Measurements from ENCODE around the gene SEC24D. TPM values are rescaled to one million over a fixed set of nuclear protein-coding genes. Genes with fewer than 3 reads are reported as not detected.
"Not testable (repeated sequence)": the region's sequence is repeated elsewhere in the genome, so short reads cannot be mapped to it uniquely, and the experiment has no call there.

The SEC24D gene, protein sequence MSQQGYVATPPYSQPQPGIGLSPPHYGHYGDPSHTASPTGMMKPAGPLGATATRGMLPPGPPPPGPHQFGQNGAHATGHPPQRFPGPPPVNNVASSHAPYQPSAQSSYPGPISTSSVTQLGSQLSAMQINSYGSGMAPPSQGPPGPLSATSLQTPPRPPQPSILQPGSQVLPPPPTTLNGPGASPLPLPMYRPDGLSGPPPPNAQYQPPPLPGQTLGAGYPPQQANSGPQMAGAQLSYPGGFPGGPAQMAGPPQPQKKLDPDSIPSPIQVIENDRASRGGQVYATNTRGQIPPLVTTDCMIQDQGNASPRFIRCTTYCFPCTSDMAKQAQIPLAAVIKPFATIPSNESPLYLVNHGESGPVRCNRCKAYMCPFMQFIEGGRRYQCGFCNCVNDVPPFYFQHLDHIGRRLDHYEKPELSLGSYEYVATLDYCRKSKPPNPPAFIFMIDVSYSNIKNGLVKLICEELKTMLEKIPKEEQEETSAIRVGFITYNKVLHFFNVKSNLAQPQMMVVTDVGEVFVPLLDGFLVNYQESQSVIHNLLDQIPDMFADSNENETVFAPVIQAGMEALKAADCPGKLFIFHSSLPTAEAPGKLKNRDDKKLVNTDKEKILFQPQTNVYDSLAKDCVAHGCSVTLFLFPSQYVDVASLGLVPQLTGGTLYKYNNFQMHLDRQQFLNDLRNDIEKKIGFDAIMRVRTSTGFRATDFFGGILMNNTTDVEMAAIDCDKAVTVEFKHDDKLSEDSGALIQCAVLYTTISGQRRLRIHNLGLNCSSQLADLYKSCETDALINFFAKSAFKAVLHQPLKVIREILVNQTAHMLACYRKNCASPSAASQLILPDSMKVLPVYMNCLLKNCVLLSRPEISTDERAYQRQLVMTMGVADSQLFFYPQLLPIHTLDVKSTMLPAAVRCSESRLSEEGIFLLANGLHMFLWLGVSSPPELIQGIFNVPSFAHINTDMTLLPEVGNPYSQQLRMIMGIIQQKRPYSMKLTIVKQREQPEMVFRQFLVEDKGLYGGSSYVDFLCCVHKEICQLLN
- total RNA-seq, result 10 to 100 TPM; 22.7 to 24.3 TPM
- 23.8 TPM for polyA plus RNA-seq

DNA sequence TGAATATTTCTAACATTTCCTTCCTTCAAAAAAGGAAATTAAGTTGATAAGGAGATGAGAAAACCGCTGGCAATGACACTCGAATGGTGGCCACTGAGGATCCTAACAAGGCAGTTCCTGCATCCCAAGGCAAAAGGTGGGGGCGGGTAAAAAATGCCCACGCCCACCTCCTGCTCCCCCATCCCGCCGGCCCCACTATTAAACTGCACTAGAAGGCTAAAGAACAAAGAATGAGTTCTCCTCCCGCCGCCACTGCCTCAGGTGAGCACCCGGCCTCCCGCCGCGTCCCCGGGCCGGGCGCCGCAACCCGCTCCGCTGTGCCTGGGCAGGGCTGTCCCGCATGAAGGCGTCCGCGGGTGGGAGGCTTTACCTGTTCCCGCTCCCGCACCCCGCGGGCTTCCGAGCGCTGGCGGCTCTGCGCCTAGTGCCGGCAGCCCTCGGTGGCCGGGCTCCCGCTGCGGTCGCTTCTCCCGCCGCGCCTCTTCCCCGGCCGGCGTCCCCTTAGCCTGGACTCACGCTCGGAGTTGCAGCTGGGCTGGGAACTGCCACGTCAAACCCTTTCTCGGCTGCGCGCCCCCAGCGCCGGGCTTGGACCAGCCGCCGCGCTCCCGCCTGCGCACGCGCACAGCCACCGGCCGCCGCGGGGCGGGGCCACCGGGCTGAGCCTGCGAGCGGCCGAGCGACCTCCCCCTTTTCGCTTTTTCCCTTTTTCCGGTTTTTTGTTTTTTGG lies at the start of gene SEC24D:
TSS of gene SEC24D (minus strand) at position 556 of the 730 bp plus-strand sequence. CDS start 2,430 bp downstream, outside the sequence.
- peaks cover 0 to 26% (median 15%) of the 10 kb centered on the region in 3 donors for H3K36me3 Mint-ChIP-seq
- H3K27ac ChIP-seq (ENCODE audit: low read depth, low read length), result peak within 1 kb of the TSS; percentile 88
- POLR2A ChIA-PET, result no interaction called here
- DNase-seq, result peak; percentile 81 to 88 (median 83)
- H3K4me1 ChIP-seq (ENCODE audit: insufficient read depth, low read length), result peaks cover 8% of the 10 kb centered on the region
- peak within 1 kb of the TSS; percentile 96 for H3K4me3 ChIP-seq (ENCODE audit: low read length)
- no peaks in the 10 kb centered on the region for H3K36me3 ChIP-seq (ENCODE audit: insufficient read depth, low read length)
- no peaks in the 10 kb centered on the region for H3K27me3 ChIP-seq (ENCODE audit: insufficient read depth, low read length, poor library complexity, severe bottlenecking)
- peak within 1 kb of the TSS; percentile 88 to 100 (median 98) for H3K4me3 Mint-ChIP-seq
- H3K9me3 Mint-ChIP-seq, result no peaks in the 10 kb centered on the region
- no peaks in the 10 kb centered on the region for H3K27me3 Mint-ChIP-seq
- H3K9me3 ChIP-seq (ENCODE audit: low read length), result no peaks in the 10 kb centered on the region
- peak within 1 kb of the TSS; percentile 78 to 100 (median 99) for H3K27ac Mint-ChIP-seq
- CTCF ChIA-PET, result interaction anchor here (1.3 kb wide), 1 partner anchor 29 kb away, joined by 6 read pairs; no protein-coding TSS in a partner anchor
- peaks cover 32 to 45% (median 38%) of the 10 kb centered on the region in 3 donors for H3K4me1 Mint-ChIP-seq

DNA sequence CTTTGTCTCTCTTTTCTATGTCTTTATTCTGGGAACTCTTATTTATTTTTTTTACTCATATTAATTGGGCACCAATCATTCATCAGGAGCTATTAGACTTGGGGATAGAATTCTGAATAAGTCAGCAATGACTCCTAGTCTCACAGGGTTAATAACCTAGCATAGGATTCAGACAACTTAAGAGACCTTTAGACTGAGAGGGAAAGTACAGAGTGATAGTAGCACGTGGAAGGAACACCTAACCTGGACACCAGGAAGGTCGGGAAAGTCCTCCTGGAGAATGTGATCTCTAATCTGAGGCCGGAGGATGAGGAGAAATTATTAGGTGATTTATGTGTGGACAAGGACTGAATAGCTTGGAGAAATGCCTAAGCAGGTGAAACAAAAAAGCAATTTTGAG lies 48.8 kb upstream of the SEC24D start:
- H3K27ac ChIP-seq (ENCODE audit: low read depth, low read length), result no peak overlapping the region
- Mint-ChIP-seq H3K4me1 (peaks cover 9 to 15% (median 13%) of the 10 kb centered on the region in 3 donors), H3K27ac (no peak overlapping the region), H3K27me3 (peaks cover 23 to 42% of the 10 kb centered on the region in 2 donors), H3K4me3 (no peak overlapping the region), H3K9me3 (no peaks in the 10 kb centered on the region), H3K36me3 (no peaks in the 10 kb centered on the region)
- peaks cover 13% of the 10 kb centered on the region for H3K27me3 ChIP-seq (ENCODE audit: insufficient read depth, low read length, poor library complexity, severe bottlenecking)
- H3K9me3 ChIP-seq (ENCODE audit: low read length), result no peaks in the 10 kb centered on the region
- ChIA-PET POLR2A (no interaction called here), CTCF (no interaction called here)
- no peak for DNase-seq
- no peaks in the 10 kb centered on the region for H3K36me3 ChIP-seq (ENCODE audit: insufficient read depth, low read length)
- H3K4me3 ChIP-seq (ENCODE audit: low read length), result no peak overlapping the region
- H3K4me1 ChIP-seq (ENCODE audit: insufficient read depth, low read length), result peaks cover 7% of the 10 kb centered on the region

DNA sequence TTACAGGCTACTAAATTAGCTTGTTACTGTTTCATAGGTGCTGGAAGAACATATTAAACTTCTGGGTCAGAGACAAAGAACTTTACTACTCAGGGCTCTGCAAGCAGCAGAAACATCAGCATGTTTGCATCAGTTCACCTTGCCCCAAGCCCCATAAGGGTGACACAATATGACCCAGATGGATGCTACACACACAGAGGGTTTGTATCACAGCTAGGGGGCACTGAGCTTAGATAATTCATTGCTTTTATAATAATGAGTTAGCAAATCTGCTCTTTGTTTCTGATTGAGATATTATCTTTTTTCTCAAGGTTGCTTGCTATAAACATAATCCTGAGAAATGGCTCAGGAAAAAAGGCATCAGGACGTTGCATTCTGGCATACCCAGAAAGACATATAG lies 47.9 kb upstream of the SEC24D start:
- no peak for DNase-seq
- Mint-ChIP-seq H3K4me3 (no peak overlapping the region), H3K27me3 (peaks cover 17 to 36% of the 10 kb centered on the region in 2 donors), H3K36me3 (peaks cover 0 to 3% (median 0%) of the 10 kb centered on the region in 3 donors), H3K4me1 (peaks cover 4 to 10% (median 8%) of the 10 kb centered on the region in 3 donors), H3K9me3 (peaks cover 0 to 3% (median 0%) of the 10 kb centered on the region in 5 donors), H3K27ac (peak overlapping the region in 1 of 8 donors; percentile 15)
- Histone ChIP-seq H3K4me3 (ENCODE audit: low read length) (no peak overlapping the region), H3K36me3 (ENCODE audit: insufficient read depth, low read length) (no peaks in the 10 kb centered on the region), H3K4me1 (ENCODE audit: insufficient read depth, low read length) (peaks cover 4% of the 10 kb centered on the region), H3K9me3 (ENCODE audit: low read length) (no peaks in the 10 kb centered on the region), H3K27ac (ENCODE audit: low read depth, low read length) (no peak overlapping the region), H3K27me3 (ENCODE audit: insufficient read depth, low read length, poor library complexity, severe bottlenecking) (peaks cover 6% of the 10 kb centered on the region)
- ChIA-PET CTCF (no interaction called here), POLR2A (no interaction called here)

DNA sequence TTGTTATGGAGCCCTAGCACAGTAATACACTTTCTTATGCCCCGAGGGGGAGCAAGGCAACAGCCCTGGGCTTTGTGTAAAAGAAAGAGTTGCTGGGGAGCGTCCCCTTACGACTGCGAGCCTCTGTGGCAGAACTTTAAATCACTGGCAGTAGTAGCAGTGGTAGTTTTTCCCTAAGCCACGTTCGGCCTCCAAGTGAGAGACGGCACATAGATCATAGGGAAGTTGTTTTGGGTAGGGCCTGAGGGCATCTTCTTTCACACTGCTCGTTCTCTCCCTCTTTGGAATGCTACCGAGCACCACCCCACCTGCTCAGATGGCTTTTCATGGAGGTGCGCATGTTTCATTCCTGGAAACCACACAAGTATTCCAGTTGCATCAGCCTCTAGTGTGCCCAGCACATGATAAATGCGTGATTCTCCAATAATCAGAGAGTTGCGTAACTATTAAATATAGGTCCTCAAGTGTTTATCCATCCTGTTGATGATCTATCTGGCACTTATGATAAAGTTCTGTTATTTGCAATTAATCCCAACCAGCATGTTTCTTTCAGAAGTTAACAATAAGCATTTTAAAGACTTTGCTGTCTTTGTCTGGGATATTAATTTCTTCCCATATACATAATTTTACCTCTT lies 45.7 kb upstream of the SEC24D start:
- Mint-ChIP-seq H3K9me3 (peaks cover 0 to 14% (median 0%) of the 10 kb centered on the region in 5 donors), H3K4me3 (no peak overlapping the region), H3K4me1 (no peaks in the 10 kb centered on the region), H3K27me3 (peaks cover 7 to 17% of the 10 kb centered on the region in 2 donors), H3K36me3 (peaks cover 0 to 12% (median 0%) of the 10 kb centered on the region in 3 donors), H3K27ac (no peak overlapping the region)
- no peaks in the 10 kb centered on the region for H3K9me3 ChIP-seq (ENCODE audit: low read length)
- H3K4me1 ChIP-seq (ENCODE audit: insufficient read depth, low read length), result no peaks in the 10 kb centered on the region
- POLR2A ChIA-PET, result no interaction called here
- CTCF ChIA-PET, result no interaction called here
- no peaks in the 10 kb centered on the region for H3K27me3 ChIP-seq (ENCODE audit: insufficient read depth, low read length, poor library complexity, severe bottlenecking)
- H3K4me3 ChIP-seq (ENCODE audit: low read length), result no peak overlapping the region
- no peak for DNase-seq
- H3K27ac ChIP-seq (ENCODE audit: low read depth, low read length), result no peak overlapping the region
- H3K36me3 ChIP-seq (ENCODE audit: insufficient read depth, low read length), result no peaks in the 10 kb centered on the region

DNA sequence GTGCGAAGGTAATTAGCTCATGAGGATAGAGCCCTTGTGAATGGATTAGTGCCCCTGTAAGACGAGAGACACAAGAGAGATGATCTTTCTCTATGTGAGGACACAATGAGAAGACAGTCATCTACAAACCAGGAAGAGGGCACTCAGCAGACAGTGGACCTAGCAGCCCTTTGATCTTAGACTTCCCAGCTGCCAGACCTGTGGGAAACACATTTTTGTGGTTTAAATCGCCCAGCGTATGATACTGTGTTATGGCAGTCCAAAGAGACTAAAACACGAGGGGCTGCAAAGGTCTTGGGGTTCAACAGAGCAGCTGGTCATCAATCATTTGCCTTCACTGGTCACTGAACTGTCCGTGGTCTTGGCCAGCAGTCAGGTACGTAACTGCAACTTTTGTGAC lies 43.5 kb upstream of the SEC24D start:
- Mint-ChIP-seq H3K9me3 (peaks cover 0 to 14% (median 0%) of the 10 kb centered on the region in 5 donors), H3K27ac (no peak overlapping the region), H3K4me3 (no peak overlapping the region), H3K4me1 (no peaks in the 10 kb centered on the region), H3K36me3 (peaks cover 0 to 16% (median 2%) of the 10 kb centered on the region in 3 donors), H3K27me3 (peaks cover 5 to 7% of the 10 kb centered on the region in 2 donors)
- Histone ChIP-seq H3K27ac (ENCODE audit: low read depth, low read length) (no peak overlapping the region), H3K9me3 (ENCODE audit: low read length) (no peaks in the 10 kb centered on the region), H3K4me3 (ENCODE audit: low read length) (no peak overlapping the region), H3K36me3 (ENCODE audit: insufficient read depth, low read length) (no peaks in the 10 kb centered on the region), H3K27me3 (ENCODE audit: insufficient read depth, low read length, poor library complexity, severe bottlenecking) (no peaks in the 10 kb centered on the region), H3K4me1 (ENCODE audit: insufficient read depth, low read length) (no peaks in the 10 kb centered on the region)
- ChIA-PET CTCF (no interaction called here), POLR2A (no interaction called here)
- no peak for DNase-seq

DNA sequence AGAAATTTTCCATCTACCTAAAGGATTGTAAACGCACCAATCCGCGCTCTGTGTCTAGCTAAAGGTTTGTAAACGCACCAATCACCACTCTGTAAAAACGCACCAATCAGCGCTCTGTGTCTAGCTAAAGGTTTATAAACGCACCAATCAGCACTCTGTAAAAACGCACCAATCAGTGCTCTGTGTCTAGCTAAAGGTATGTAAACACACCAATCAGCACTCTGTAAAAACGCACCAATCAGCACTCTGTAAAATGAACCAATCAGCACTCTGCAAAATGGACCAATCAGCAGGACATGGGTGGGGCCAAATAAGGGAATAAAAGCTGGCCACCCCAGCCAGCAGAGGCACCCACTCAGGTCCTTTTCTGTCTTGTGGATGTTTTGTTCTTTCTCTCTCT lies 42.6 kb upstream of the SEC24D start:
- DNase-seq; H3K27ac ChIP-seq (ENCODE audit: low read depth, low read length); POLR2A ChIA-PET; H3K4me1 ChIP-seq (ENCODE audit: insufficient read depth, low read length); H3K4me3 Mint-ChIP-seq; CTCF ChIA-PET; H3K4me1 Mint-ChIP-seq; H3K4me3 ChIP-seq (ENCODE audit: low read length); H3K27me3 Mint-ChIP-seq; H3K27ac Mint-ChIP-seq; H3K27me3 ChIP-seq (ENCODE audit: insufficient read depth, low read length, poor library complexity, severe bottlenecking); H3K36me3 ChIP-seq (ENCODE audit: insufficient read depth, low read length); H3K9me3 ChIP-seq (ENCODE audit: low read length): not testable (repeated sequence)
- H3K9me3 Mint-ChIP-seq, result peaks cover 0 to 14% (median 0%) of the 10 kb centered on the region in 5 donors
- peaks cover 0 to 16% (median 2%) of the 10 kb centered on the region in 3 donors for H3K36me3 Mint-ChIP-seq

DNA sequence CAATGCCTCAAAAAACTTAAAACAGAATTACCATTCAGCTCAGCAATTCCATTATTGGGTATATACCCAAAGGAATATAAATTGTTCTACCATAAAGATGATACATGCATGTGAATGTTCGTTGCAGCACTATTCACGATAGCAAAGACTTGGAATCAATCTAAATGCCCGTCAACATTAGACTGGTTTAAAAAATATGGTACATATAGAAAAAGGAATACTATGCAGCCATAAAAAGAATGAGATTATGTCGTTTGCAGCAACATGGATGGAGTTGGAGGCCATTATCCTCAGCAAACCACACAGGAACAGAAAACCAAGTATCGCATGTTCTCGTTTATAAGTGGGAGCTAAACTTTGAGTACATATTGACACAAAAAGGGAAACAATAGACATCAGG lies 41.9 kb upstream of the SEC24D start:
- H3K27ac ChIP-seq (ENCODE audit: low read depth, low read length), result no peak overlapping the region
- peaks cover 0 to 14% (median 0%) of the 10 kb centered on the region in 5 donors for H3K9me3 Mint-ChIP-seq
- H3K4me3 ChIP-seq (ENCODE audit: low read length), result no peak overlapping the region
- H3K4me1 ChIP-seq (ENCODE audit: insufficient read depth, low read length), result no peaks in the 10 kb centered on the region
- H3K36me3 ChIP-seq (ENCODE audit: insufficient read depth, low read length), result no peaks in the 10 kb centered on the region
- no peak for DNase-seq
- POLR2A ChIA-PET, result no interaction called here
- no peak overlapping the region for H3K4me3 Mint-ChIP-seq
- peaks cover 0 to 16% (median 2%) of the 10 kb centered on the region in 3 donors for H3K36me3 Mint-ChIP-seq
- CTCF ChIA-PET, result no interaction called here
- no peaks in the 10 kb centered on the region for H3K4me1 Mint-ChIP-seq
- peaks cover 5 to 12% of the 10 kb centered on the region in 2 donors for H3K27me3 Mint-ChIP-seq
- no peak overlapping the region for H3K27ac Mint-ChIP-seq
- H3K9me3 ChIP-seq (ENCODE audit: low read length), result no peaks in the 10 kb centered on the region
- no peaks in the 10 kb centered on the region for H3K27me3 ChIP-seq (ENCODE audit: insufficient read depth, low read length, poor library complexity, severe bottlenecking)

All from CD8-positive, alpha-beta memory T cell (primary cell).